Stimulated activated CD8-positive, alpha-beta memory T cell treated with anti-CD3 and anti-CD28 coated beads, Interleukin-15, amount 100 ng/mL, for 1 hour (primary cell): Measurements from ENCODE around the gene PNPLA3.

Experiments used
- DNase-seq: peaks from one replicate; pipeline ENCODE4 v3.0.0-alpha.2; 2020; ENCODE audit warnings: low read depth

PNPLA3 gene

GRCh38 chr22:43967069-43967468 is 43.5 kb downstream of the PNPLA3 start:
- no peak for DNase-seq

- DNase-seq: no peak
These were observed 45.0 kb downstream of the PNPLA3 start for GRCh38 chr22:43968614-43969013.

GRCh38 chr22:43969021-43969878 is 45.6 kb downstream of the PNPLA3 start:
- DNase-seq: no peak

GRCh38 chr22:43969989-43970755 is 46.6 kb downstream of the PNPLA3 start:
- no peak for DNase-seq

DNA sequence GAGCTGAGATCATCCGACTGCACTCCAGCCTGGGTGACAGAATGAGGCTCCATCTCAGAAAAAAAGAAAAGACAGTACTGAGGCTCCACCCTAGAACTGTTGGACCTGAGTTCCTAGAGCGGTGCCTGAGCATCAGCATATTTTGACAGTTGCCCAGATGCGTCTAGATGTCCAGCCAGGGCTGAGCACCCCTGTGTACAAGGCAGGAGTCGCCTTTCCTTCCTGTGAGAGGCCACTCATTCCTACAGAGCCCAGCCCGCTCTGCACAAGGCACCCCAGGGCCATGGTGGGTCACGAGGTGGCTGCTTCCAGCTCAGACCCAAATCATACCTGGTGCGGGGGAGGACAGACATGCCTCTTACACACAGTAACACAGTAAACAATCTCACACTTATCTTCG is 47.5 kb downstream of the PNPLA3 start:
- DNase-seq: no peak

- no peak for DNase-seq
These were observed 49.4 kb downstream of the PNPLA3 start for GRCh38 chr22:43972931-43973462.

GRCh38 chr22:43974028-43974545 is 50.5 kb downstream of the PNPLA3 start:
- no peak for DNase-seq

- DNase-seq: no peak
These were observed 51.4 kb downstream of the PNPLA3 start for GRCh38 chr22:43975041-43975440.

GRCh38 chr22:43976861-43977795 is 53.5 kb downstream of the PNPLA3 start:
- no peak for DNase-seq

GRCh38 chr22:43978558-43978957 is 55.0 kb downstream of the PNPLA3 start:
- no peak for DNase-seq

- no peak for DNase-seq
These were observed 57.0 kb downstream of the PNPLA3 start for GRCh38 chr22:43980579-43980978.

GRCh38 chr22:43980996-43981395 is 57.4 kb downstream of the PNPLA3 start:
- DNase-seq: no peak

- no peak for DNase-seq
These were observed 60.2 kb downstream of the PNPLA3 start for GRCh38 chr22:43983808-43984207.

GRCh38 chr22:43985532-43985931 is 61.9 kb downstream of the PNPLA3 start:
- DNase-seq: no peak

DNA sequence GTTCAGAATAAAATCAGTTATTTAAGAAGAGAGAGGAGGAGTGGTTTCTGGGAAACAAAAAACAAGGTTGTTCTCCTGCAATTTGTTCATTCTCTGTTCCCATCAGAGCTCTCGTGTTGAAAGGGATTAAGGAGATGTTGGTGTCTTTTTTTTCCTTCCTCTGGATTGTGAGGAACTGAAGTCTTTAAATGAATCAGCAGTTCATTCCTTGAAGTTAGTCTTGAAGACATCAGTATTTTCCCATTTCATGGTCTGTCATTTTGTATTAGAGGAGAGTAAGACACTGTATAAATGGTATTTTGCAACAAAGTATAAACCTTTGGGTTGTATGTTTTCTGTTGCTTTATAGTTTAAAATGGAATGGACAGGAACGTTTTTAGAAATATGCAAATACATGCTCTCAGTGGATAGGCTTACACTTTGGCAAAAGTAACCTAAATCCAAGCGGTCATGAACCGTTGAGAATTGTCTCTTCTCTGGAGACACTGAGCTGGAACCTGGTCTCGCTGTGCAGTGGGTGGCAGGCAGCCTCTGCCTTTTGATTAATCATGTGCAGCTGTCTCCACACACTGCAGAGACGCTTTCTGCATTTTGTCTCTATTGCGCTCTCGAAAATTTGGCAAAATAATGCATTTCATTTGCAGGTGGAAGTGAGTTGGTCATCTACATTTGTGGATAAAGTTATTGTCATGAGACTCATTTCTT is 64.7 kb downstream of the PNPLA3 start:
- no peak for DNase-seq

DNA sequence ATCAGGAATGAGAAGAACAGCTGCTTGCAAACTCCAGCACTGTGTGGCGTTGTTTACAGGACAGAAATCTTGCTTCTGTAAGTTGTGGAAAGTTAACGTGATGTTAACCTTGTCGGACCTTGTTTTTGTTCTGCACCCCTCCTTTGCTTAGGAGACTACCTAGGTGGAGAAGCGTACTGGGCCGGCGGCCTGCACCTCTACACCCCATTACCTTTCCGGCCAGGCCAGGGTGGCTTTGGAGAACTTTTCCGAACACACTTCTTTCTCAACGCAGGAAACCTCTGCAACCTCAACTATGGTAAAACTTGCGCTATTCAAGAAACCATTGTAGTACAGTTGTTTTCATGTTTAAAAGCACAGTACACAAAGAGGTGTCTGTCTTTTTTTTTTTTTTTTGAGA is 65.4 kb downstream of the PNPLA3 start:
- no peak for DNase-seq

DNA sequence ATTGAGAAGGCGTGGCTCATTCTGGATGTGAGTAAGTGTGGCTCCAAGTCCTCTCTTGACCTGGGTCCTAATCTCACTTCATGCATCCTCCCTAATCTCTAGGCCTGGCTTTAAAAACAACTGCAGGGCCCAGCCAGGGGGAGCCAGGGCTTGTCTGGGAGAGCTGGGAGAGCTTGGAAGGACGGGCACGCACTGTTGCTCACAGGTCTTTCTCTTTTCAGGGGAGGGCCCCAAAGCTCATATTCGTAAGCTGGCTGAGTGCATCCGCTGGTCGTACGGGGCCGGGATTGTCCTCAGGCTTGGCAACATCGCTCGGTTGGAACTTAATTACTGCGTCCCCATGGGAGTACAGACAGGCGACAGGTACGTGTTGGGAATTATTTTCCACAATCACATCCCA is 66.4 kb downstream of the PNPLA3 start:
- DNase-seq: no peak

DNA sequence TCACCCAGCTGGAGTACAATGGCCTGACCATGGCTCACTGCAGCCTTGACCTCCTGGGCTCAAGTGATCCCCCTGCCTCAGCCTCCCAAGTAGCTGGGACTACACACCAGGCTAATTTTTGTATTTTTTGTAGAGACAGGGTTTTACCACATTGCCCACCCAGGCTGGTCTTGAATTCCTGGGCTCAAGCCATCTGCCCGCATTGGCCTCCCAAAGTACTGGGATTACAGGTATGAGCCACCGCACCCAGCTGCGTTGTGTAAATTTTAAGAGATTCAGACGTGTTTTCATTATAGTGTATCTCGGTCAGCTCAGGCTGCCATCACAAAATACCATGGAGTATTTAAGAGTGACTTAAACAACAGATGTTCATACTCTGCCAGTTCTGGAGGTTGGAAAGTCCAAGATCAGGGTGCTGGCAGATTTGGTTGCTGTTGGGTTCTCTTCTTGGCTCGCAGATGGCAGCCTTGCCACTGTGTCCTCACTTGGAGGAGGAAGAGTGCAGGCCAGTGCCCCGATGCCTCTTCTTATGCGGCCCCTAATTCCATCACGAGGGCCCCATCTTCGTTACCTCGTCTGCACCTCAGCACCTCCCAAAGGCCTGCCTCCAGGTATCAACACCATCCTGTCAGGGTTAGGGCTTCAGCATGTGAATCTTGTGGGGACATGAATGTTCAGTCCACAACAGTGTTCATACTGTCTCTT is 67.9 kb downstream of the PNPLA3 start:
- DNase-seq: no peak

- DNase-seq: no peak
These were observed 68.8 kb downstream of the PNPLA3 start for GRCh38 chr22:43992331-43992821.

DNA sequence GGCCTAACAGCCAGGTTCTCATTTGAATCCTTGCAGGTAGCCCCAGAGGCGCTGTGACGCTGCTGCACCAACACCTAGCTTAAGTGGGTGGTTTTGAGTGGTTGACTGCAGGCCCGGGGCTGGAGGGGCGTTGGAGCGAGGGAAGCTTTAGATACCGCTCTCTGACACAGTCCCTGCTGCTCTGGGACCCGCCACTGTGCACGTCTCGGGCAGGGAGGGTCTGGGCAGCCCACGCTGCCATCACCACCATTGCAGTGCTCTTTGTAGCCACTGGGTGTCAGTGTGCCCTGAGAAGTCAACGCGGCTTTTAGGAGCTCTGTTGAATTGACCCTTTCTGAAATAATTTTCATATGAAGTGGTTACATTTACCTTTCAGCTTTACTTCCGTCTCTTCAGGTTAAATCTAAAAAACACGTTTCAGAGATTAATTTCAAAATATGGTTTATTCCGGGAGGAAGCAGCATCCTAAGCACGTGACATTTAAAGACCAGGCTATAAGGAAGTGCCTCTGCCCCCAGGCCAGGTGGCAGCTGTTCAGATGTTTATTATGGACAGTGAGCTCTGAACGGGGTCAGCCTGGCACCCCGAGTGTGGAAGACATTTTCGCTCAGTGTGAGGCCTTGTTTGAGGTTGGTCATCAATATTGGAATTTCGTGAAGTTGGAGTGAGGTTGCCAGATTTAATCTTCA is 69.6 kb downstream of the PNPLA3 start:
- peak; percentile 44 for DNase-seq
